Liver (tissue), 9 donors: ENCODE results near the gene NPW. TPM values are rescaled to one million over a fixed set of nuclear protein-coding genes. Genes with fewer than 3 reads are reported as not detected.

Experiments used
- DNase-seq: peaks from one replicate; pipeline ENCODE4 v3.0.0-alpha.2; 2017; ENCODE audit warnings: low spot score
- H3K27ac ChIP-seq, 2 donors: one replicate each; pipeline ENCODE4 v1.7.0; 2013; ENCODE audit warnings: inconsistent platforms in 2 of 2, low read length in 2 of 2, control low read depth in 1 of 2, low read depth in 1 of 2, mild to moderate bottlenecking in 1 of 2
- H3K27me3 ChIP-seq, 4 donors: one replicate each; pipeline versions ENCODE4 v1.6.1 to v1.7.0; 2013; ENCODE audit warnings: low read length in 3 of 4, inconsistent platforms in 1 of 4, mild to moderate bottlenecking in 1 of 4, moderate library complexity in 1 of 4; ENCODE audit not compliant: control insufficient read depth in 4 of 4, insufficient read depth in 4 of 4
- H3K36me3 ChIP-seq, 4 donors: one replicate each; pipeline versions ENCODE4 v1.6.1 to v1.7.0; 2013; ENCODE audit warnings: low read length in 3 of 4, mild to moderate bottlenecking in 3 of 4, low read depth in 1 of 4, moderate library complexity in 1 of 4; ENCODE audit not compliant: control insufficient read depth in 4 of 4, insufficient read depth in 3 of 4
- H3K4me1 ChIP-seq, 4 donors: one replicate each; pipeline versions ENCODE4 v1.6.1 to v1.7.0; 2013; ENCODE audit warnings: low read length in 3 of 4, mild to moderate bottlenecking in 3 of 4, moderate library complexity in 1 of 4; ENCODE audit not compliant: control insufficient read depth in 4 of 4, insufficient read depth in 4 of 4
- H3K4me3 ChIP-seq, 3 donors: one replicate each; pipeline versions ENCODE4 v1.6.1 to v1.7.0; 2013; ENCODE audit warnings: low read length in 3 of 3, control low read depth in 1 of 3, low read depth in 1 of 3, mild to moderate bottlenecking in 1 of 3
- H3K9ac ChIP-seq, 2 donors: one replicate each; pipeline ENCODE4 v1.7.0; 2013; ENCODE audit warnings: low read length in 2 of 2, mild to moderate bottlenecking in 2 of 2, moderate library complexity in 2 of 2, control low read depth in 1 of 2, low read depth in 1 of 2
- H3K9me3 ChIP-seq, 4 donors: one replicate each; pipeline versions ENCODE4 v1.6.1 to v1.7.0; 2013; ENCODE audit warnings: low read length in 3 of 4; ENCODE audit not compliant: control insufficient read depth in 4 of 4
- CTCF ChIP-seq: fragments of 150-350 bp; IDR thresholded peaks from 2 replicates; pipeline ENCODE4 v1.5.1; 2017; ENCODE audit warnings: improper control_type of control experiment, low read depth, low read length; ENCODE audit not compliant: missing input control
- FOXA1 ChIP-seq: IDR thresholded peaks from 2 replicates; pipeline ENCODE4 v1.6.1; 2016; ENCODE audit warnings: antibody characterized with exemption
- FOXA2 ChIP-seq: IDR thresholded peaks from 2 replicates; pipeline ENCODE4 v1.6.1; 2016; ENCODE audit warnings: antibody characterized with exemption
- JUND ChIP-seq, 2 donors: IDR thresholded peaks; 2 replicates each; pipeline ENCODE4 v1.6.1; 2016; ENCODE audit warnings: antibody characterized with exemption in 2 of 2
- MAX ChIP-seq: IDR thresholded peaks from 2 replicates; pipeline ENCODE4 v1.6.1; 2016; ENCODE audit warnings: antibody characterized with exemption
- REST ChIP-seq: IDR thresholded peaks from 2 replicates; pipeline ENCODE4 v1.6.1; 2016; ENCODE audit warnings: antibody characterized with exemption, mild to moderate bottlenecking
- RXRA ChIP-seq, 2 donors: IDR thresholded peaks; 2 replicates each; pipeline ENCODE4 v1.6.1; 2017 to 2018; ENCODE audit warnings: antibody characterized with exemption in 2 of 2, mild to moderate bottlenecking in 1 of 2
- ZBTB33 ChIP-seq: IDR thresholded peaks from 2 replicates; pipeline ENCODE4 v1.6.1; 2016; ENCODE audit warnings: antibody characterized with exemption
- WGBS: extraction: QIAGEN DNeasy Blood & Tissue Kit; methylation state at CpG from one replicate; pipeline ENCODE4 v1.1.7; 2013; 5-methylcytosine and 5-hydroxymethylcytosine counted together
- polyA plus RNA-seq, 2 donors: library from polyadenylated mRNA; stranded (reverse) in 1 of 2; unstranded in 1 of 2; fragments of 200-250 nt in 1 of 2; fragments of >200 nt in 1 of 2; fragmentation: Nextera tagmentation in 1 of 2; extraction: Ambion mirVana in 1 of 2; gene quantifications; one replicate each; pipeline versions ENCODE4 v1.2.1 to v1.2.3, GENCODE V29; 2013 to 2015
- total RNA-seq, 2 donors: library from RNA; depleted of rRNA; stranded (reverse); fragments of >200 nt; gene quantifications; one replicate each; pipeline ENCODE4 v1.2.3, GENCODE V29; 2014
- donor health status: healthy.
- donor health status: healthy.
- donor health status: healthy.
- donor health status: healthy.
- donor health status: healthy.

NPW gene
- total and polyA plus RNA-seq, 4 donors, result 1.3 to 20.6 (median 9.1) TPM

GRCh38 chr16:2025878-2026460, 6.4 kb downstream of the NPW start:
- Histone ChIP-seq H3K9me3 (no peaks in the 10 kb centered on the region), H3K4me3 (peak overlapping the region in 2 of 3 donors; percentile 46 to 89), H3K27me3 (no peaks in the 10 kb centered on the region), H3K9ac (peak overlapping the region in 1 of 2 donors; percentile 36), H3K4me1 (peaks cover 24 to 70% (median 55%) of the 10 kb centered on the region in 4 donors), H3K36me3 (no peaks in the 10 kb centered on the region), H3K27ac (peak overlapping the region; percentile 46 to 49)
- TF ChIP-seq MAX (no peak), JUND (IDR thresholded peaks at IDR 0.05) (no peak), CTCF (no peak), RXRA (IDR thresholded peaks at IDR 0.05) (no peak), FOXA1 (no peak), ZBTB33 (no peak), REST (no peak), FOXA2 (no peak)
- 82% methylated on average over 16 of the region's 16 CpGs for whole genome bisulfite sequencing
- no peak for DNase-seq

- no peaks in the 10 kb centered on the region for H3K36me3 ChIP-seq
- H3K27me3 ChIP-seq, result no peaks in the 10 kb centered on the region
- H3K9me3 ChIP-seq, result no peaks in the 10 kb centered on the region
- peak within 1 kb of the TSS; percentile 89 to 99 (median 89) for H3K4me3 ChIP-seq
- peak within 1 kb of the TSS; percentile 49 to 65 for H3K27ac ChIP-seq
- DNase-seq, result no peak
- peak within 1 kb of the TSS; percentile 64 to 94 for H3K9ac ChIP-seq
- TF ChIP-seq RXRA (IDR thresholded peaks at IDR 0.05), result no peak
- peaks cover 24 to 76% (median 60%) of the 10 kb centered on the region in 4 donors for H3K4me1 ChIP-seq
- WGBS, result 6% methylated on average over 59 of the region's 59 CpGs
These were observed 7.0 kb downstream of the NPW start, which contains the start of gene NHERF2 for GRCh38 chr16:2026461-2027023. Gene NHERF2 (plus strand): TSS chr16:2026902. CDS start chr16:2027006, 104 bp downstream.
